Right ventricle myocardium inferior (tissue), 1 donor: ENCODE data around the gene ENDOV. TPM values are rescaled to one million over a fixed set of nuclear protein-coding genes. Genes with fewer than 3 reads are reported as not detected.

Experiments
- ATAC-seq: fragments of 200-7000 bp; cut with Tn5 transposase; one replicate; pipeline ENCODE4 v1.9.1; 2020; ENCODE audit warnings: mild to moderate bottlenecking, moderate library complexity
- DNase-seq: peaks from one replicate; pipeline ENCODE4 v3.0.0; 2021; ENCODE audit errors: missing footprints
- intact Hi-C: fragments of 100-400 bp; cut with DNase I; formaldehyde crosslinking; loops from one replicate; pipeline ENCODE4 v1.11.0; 2022
- total RNA-seq: library from RNA; stranded (reverse); fragmentation: NEBNext Ultra II Directional; extraction: Animal tissue kit (Norgen Biotek cat#: 25700); gene quantifications from one replicate; pipeline ENCODE4 v1.2.1, GENCODE V29; 2021
- donor health status: DM: no; HTN: yes; CAD: no; lungs with severe emphysema.

Gene ENDOV
- total RNA-seq, 1 donor from 2014 or later, result 10.7 TPM

DNA sequence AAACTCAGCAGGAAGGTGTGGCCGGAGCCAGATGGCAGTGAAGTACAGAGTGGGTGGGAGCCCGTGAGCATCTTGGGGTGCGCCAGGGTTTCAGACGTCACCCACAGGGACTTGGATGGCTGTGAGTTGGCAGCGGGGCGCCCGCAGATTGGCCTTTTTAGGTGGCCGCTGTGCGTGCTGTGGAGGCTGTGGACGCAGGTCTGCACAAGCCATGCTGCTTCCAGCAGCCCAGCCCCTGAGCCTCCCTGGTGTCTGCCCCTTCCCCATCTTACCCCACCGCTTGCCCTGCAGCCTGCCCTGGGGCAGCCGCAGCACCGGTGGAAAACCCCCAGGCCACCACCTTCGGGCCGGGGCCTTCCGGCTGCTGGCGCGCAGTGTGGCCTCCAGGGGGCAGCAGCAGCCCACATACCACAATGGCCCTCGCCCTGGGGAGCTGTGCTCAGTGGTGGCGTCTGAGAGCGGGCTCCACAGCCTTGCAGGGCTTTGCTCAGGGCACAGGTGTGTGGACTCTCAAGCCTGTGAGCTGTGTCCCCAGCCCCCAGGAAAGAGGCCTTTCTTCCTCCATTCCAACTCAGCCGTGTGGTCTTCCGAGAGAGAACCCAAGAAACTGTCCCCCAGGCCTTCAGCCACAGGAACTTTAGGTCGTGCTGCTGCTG lies 11.8 kb downstream of the ENDOV start:
- peak; percentile 85 for DNase-seq
- peak; percentile 78 for ATAC-seq
- intact Hi-C loops, result loop anchor here (2.0 to 10.0 kb wide), 4 partner anchors 148 to 678 kb away; no protein-coding TSS in a partner anchor

DNA sequence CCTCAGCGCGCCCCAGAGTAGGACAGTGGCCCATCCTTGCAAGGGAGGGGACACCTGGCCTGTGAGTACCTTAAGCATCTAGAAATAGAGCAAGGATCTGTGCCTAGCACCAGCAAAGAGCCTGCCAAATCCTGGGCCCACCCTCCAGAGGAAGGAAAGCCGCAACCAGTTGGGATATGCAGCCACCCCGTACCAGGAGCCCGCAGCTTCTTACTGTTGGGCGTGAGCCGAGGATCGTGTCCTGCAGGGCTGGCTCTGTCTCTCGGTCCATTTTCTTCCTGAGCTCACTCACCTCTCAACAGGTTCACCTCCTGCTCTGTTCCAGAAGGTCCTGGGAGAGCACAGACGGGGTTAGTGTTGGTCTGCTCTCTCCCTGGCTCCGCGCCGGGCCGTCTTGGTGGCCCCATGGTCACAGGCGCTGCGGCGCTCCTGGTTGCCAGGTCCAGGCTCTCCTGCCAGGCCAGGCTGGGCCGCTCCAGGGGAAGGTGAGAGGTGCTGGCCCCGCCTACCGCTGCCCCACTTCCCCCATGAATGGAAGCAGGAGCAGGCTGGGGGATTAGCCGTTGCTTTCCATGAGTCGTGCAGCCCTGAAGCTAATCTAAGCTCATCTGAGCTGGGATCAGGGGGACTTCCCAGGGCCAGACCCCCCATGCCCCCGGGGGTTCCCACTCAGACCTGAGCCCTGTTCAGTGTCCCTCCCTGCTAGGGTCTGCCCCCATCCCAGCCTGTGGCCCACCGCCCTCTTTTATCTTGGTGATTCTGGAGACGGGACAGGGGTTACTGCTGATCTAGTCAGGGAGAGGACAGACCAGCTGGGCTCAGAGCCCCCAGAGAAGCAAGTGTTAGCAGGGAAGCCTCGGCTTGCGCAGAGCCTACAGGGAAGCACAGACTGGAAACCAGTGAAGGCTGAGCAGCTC lies 12.7 kb downstream of the ENDOV start:
- ATAC-seq, result no peak
- intact Hi-C loops, result loop anchor here (2.0 to 10.0 kb wide), 4 partner anchors 147 to 677 kb away; no protein-coding TSS in a partner anchor
- no peak for DNase-seq

DNA sequence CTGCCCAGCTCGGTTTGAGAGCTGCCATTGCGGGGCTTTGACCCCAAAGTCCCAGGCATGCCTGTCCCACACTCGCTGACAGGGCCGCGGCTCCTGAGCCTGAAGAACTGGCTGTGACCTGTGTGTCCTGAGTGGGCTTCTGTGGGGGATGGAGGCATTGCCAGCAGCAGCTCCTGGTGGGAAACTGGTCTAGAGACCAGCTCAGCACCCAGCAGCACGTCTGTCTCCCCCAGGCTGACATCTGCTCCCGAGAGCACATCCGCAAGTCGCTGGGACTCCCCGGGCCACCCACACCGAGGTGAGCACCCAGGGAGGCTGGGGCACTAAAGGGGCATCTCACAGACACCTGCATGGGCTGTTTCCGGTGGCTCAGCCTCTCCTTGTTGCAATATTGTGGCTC lies 13.4 kb downstream of the ENDOV start:
- no peak for ATAC-seq
- DNase-seq, result no peak
- intact Hi-C loops, result loop anchor here (10.0 kb wide), 2 partner anchors 436 to 676 kb away; no protein-coding TSS in a partner anchor

DNA sequence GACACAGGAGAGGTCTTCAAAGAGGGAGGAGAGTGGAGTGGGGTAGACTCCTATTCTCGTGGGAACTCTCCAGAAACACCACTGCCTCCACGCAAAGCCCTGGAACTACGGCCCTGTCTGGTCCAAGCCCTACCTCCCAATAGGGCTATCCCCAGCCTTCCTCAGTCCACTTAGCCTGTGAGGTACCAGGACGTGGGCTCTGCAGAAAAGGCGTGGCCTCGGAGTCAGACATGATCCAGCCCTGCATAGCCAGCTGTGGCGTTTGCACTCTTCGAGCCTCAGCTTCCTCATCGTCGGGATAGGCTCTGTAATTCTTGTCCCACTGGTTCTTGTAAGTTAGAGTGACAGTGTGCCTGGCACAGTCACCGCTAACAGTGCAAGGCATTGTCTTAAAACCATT lies 13.8 kb downstream of the ENDOV start:
- DNase-seq (no peak), ATAC-seq (no peak)

DNA sequence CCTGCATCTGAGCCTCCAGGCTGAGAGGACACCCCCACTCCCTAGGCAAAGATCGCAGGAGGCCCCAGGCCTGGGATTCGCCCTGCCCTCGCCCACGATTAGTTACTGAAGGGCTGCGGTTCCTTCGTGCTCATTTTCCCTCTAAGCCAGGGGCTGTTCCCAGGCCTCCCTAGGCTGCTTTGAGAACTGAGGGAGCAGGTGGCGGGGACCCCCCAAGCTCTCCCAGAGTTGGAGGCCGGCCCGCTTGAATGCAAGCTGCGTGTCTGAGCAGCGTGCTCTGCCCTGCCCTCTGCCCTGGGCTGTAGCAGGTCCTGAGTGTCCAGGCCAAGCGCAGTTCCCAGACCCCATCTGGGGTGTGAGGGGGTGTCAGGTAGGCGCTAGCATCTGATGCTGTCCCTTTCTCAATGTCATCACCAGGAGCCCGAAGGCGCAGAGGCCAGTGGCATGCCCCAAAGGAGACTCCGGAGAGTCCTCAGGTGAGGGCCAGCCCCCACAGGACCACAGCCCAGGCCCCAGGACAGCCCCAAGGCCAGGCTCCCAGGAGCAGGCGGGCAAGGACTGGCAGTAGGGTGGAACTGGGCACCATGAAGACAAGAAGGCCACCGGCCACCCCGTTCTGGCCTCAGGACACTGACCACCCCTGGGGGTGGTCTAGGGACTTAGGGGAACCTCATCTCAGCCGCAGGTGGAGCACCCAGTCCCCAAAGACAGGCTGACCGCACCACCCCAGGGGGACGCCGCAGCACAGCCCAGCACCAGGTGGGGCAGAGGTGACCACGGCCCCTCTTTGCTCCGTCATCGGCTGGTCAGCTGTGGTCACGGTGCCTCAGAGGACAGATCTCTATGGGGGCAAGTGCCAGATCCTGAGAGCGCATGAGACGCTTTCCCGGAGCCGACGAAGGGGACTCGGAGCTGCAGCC lies 14.6 kb downstream of the ENDOV start:
- ATAC-seq, result no peak
- intact Hi-C loops, result loop anchor here (10.0 kb wide), 2 partner anchors 435 to 675 kb away; no protein-coding TSS in a partner anchor
- no peak for DNase-seq

More for the DNA sequence above, 13.8 kb downstream of the ENDOV start:
- intact Hi-C loops, result loop anchor here (10.0 kb wide), 2 partner anchors 436 to 676 kb away; no protein-coding TSS in a partner anchor

GRCh38 chr17:80430446-80431245 lies 15.7 kb downstream of the ENDOV start:
- ATAC-seq, result no peak
- intact Hi-C loops, result no loop called here
- no peak for DNase-seq

DNA sequence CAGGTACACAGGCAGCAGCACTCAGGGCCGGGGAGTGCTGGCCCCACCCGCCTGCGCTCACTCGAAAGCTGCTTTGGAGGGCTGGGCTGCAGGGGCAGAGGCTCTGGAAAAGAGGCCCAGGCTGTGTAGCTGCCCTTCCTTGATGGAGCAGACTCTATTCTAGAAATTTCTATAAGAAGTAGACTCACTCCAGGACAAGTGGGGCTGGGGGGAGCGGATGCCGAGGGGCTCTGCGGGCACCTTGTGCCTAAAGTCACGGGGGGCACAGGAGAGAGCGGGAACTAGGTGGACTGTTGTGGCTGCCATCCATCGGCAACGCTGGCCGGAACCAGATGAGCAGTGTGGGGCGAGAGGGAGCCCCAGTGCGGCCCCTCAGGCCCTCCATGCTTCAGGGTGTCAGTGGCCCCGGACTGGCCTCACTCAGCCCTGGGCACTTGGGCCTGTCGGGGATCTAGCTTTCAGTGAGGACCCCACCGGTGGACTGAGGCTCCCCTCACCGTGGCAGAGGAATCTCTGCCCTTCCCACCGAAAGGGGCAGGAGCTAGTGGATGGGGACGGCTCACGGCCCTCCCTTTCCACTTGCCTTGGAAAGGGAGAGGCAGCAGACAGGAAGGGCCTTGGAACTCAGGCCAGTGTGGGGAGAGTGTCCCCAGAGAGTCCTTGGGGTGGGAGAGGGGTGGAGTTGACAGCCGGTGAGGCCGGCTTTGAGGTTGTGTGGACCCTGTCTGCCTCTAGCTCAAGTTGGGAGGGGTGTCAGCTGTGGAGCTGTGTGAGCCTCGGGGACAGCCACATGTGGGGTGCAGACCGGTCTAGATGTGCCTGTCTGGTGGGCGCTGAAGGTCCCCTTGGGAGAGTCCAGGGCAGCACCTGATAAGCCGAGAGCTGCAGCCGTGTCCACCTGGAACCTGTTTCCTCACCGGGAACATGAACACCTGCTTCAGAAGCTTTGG lies 16.6 kb downstream of the ENDOV start:
- no peak for ATAC-seq
- no peak for DNase-seq

DNA sequence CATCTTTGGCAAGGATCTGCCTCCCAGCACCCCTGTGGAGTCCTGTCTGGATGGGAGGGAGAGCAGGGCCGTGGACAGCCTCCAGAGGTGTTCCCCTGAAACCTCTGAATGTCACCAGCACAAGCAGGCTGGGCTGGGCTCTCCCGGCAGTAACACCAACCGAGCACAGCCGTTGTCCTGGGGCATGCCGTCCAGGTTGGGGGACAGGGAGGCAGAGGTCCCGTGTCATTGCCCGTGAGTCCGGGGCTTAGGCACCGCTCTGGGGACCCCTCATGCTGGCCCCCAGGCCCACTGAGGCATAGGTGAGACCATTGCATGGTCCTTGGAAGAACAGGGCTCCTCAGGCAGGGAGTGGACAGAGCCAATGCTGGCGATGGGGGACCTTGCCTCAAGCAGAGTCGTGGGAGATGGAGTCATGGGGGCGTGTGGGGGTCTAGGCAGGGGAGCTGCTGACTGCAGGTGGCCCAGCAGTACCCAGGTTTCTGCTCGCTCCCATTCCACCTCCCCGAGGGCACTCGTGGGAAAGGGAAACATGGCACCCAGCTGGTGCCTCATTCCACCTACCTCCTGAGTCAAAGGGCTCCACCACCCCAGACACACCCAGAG lies 17.5 kb downstream of the ENDOV start:
- ATAC-seq, result no peak
- DNase-seq, result no peak
- intact Hi-C loops, result no loop called here

More for the DNA sequence above, 16.6 kb downstream of the ENDOV start:
- intact Hi-C loops, result no loop called here

GRCh38 chr17:80432961-80433550 lies 18.1 kb downstream of the ENDOV start:
- ATAC-seq (no peak), DNase-seq (peak; percentile 43)
- intact Hi-C loops, result no loop called here

DNA sequence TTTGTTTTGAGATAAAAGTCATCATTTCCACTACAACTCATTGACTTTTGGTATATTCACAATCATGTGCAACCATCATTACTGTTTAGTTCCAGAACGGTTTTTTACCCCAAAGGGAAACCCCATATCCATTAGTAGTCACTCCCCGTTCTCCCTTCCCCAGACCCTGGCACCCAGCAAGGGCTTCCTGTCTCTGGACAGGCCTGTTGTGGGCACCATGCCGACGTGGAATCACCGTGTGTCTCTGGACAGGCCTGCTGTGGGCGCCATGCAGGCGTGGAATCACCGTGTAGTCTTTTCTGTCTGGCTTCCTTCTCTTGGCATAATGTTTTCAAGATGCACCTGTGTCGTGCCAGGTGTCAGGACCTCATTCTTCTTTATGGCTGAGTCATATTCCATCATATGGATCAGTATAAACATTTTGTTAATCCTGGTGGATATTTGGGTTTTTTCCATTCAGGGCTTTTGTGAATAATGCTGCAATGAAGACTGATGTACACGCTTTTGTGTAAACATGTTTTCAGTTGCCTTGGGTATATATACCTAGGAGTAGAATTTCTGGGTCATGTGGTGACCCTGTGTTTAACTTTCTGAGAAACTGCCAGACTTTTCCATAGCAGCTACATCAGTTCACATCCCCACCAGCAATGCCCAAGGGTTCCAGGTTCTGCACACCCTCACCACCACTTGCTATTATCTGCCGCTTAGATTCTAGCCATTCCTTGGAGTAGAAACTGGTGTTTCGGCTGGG lies 19.1 kb downstream of the ENDOV start:
- intact Hi-C loops, result no loop called here
- ATAC-seq (no peak), DNase-seq (no peak)

GRCh38 chr17:80437532-80437931 lies 22.6 kb downstream of the ENDOV start:
- intact Hi-C loops, result no loop called here

DNA sequence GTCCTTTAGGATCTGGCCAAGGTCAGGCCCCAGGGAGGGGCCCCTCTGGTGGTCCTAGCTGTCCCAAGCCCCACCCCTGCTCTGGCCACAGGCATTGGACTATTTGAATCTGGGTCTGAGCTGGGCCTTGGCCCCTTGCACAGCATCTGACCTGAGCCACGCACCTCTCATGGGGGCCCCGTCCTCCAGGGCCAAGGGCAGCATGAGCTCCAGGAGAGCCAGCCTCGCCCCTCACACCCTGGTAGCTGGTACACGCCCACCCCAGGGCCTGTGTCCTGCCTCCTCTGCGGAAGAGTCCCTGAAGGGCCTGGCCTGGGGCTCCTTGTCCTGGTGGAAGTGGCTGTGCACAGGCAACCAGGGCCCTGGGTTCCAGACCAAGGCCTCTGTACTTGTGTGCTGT lies 23.8 kb downstream of the ENDOV start:
- ATAC-seq (no peak), DNase-seq (no peak)
- intact Hi-C loops, result no loop called here

More at GRCh38 chr17:80437532-80437931, 22.6 kb downstream of the ENDOV start:
- ATAC-seq (no peak), DNase-seq (peak; percentile 13)

GRCh38 chr17:80439499-80439898 lies 24.5 kb downstream of the ENDOV start:
- intact Hi-C loops, result no loop called here
- ATAC-seq, result no peak
- no peak for DNase-seq

DNA sequence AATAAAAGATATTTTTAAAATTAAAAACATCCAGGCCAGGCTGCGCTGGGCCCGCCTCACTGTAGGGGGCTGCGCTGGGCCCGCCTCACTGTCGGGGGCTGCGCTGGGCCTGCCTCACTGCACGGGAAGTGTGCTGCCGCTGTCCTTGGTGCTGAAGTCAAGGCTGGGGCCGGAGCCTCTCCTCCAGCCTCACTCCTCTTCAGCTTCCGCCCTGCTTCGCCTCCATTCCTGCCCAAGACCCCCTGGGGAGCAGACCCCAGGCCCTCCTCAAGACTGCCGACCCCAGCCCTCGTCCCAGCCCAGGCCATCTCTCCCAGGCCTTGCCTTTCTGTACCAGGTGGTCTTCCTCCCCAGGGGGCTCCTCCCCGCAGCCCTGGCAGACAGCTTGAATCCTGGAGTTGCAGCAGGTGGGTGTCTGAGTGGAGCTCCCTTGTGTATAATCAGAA lies 26.2 kb downstream of the ENDOV start:
- intact Hi-C loops, result no loop called here
- no peak for DNase-seq
- ATAC-seq, result no peak

GRCh38 chr17:80441598-80442322 lies 26.8 kb downstream of the ENDOV start:
- DNase-seq, result peak; percentile 7
- ATAC-seq, result no peak
- intact Hi-C loops, result no loop called here
